NCI-H526 treated with DMSO at 0.1 percent for 48 hours (cell line): ENCODE results near the gene SPAG16.
"Not testable (repeated sequence)": the region's sequence is repeated elsewhere in the genome, so short reads cannot be mapped to it uniquely, and the experiment has no call there.

Source experiments
- DNase-seq: peaks from one replicate; lab custom pipeline; 2025; lab: John Stamatoyannopoulos, UW

SPAG16 gene

GRCh38 chr2:213274143-213274542 lies 10.1 kb upstream of the SPAG16 start:
- no peak for DNase-seq

DNA sequence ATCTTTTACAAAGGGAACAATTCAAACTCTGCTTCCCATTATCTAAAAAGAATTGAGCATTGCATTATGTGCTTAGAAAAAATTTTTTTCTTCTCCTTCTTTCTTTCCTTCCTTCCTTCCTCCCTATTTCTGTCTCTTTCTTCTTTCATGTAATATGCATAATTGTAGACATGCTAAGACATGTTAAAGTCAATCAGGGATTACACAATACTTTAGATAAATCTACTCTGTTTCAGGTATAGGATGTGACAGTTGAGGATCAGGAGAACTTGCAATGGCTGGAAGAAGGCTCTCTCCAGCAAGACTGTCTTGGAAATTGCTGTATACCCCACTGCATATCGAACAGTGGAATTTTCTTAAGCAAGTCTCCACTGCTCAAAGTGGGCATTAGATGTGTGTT lies 9.0 kb upstream of the SPAG16 start:
- no peak for DNase-seq

DNA sequence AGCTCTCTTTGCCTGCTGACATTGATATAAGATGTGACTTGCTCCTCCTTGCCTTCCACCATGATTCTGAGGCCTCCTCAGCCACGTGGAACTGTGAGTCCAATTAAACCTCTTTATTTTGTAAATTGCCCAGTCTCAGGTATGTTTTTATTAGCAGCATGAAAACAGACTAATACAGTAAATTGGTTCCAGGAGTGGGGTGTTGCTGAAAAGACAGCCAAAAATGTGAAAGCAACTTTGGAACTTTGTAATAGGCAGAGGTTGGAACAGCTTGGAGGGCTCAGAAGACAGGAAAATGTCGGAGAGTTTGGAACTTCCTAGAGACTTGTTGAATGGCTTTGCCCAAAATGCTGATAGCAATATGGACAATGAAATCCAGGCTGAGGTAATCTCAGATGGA lies 7.1 kb upstream of the SPAG16 start:
- not testable (repeated sequence) for DNase-seq

DNA sequence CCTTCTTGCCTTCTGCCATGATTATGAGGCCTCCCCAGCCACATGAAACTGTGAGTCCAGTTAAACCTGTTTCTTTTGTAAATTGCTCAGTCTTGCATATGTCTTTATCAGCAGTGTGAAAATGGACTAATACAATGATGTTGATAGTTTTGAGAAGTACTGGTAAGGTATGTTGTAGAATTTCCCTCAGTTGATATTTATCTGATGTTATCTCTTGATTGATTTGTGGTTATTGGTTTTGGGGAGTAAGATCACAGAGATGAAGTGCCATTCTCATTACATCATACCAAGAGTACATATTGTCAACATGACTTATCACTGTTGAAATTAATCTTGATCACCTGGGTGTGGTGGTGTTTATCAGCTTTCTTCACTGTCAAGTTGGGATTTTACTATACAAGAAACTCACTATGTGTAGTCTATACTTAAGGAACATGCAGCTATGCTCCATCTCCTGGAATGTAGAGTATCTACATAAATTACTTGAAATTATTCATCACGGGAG lies 5.1 kb upstream of the SPAG16 start:
- DNase-seq = no peak

DNA sequence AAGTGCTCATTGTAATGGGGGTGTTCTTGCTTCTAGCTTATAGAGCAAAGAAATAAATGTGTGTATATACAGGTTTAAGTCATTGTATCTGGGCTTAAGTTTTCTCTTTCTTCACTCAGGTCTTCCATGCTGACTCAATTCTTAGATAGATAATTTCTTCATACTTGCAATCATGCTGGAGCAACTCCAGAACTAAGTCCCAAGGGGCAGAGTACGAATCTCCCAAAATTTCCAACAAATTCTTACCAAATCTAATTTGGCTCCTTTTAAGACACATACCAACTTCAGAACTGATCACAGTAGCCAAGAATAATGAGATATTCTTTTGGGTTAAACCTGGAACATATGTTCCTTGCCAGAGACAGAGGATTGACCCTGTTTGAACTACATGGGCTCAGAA lies 4.3 kb upstream of the SPAG16 start:
- no peak for DNase-seq

GRCh38 chr2:213281156-213281555 lies 3.1 kb upstream of the SPAG16 start:
- DNase-seq = no peak

- DNase-seq = no peak
These were observed 1.1 kb downstream of the SPAG16 start for GRCh38 chr2:213285404-213285803.

GRCh38 chr2:213286161-213286560 lies 1.9 kb downstream of the SPAG16 start:
- no peak for DNase-seq

- DNase-seq = no peak
These were observed 4.8 kb downstream of the SPAG16 start for GRCh38 chr2:213288913-213289700.

GRCh38 chr2:213290501-213290900 lies 6.2 kb downstream of the SPAG16 start:
- no peak for DNase-seq

DNA sequence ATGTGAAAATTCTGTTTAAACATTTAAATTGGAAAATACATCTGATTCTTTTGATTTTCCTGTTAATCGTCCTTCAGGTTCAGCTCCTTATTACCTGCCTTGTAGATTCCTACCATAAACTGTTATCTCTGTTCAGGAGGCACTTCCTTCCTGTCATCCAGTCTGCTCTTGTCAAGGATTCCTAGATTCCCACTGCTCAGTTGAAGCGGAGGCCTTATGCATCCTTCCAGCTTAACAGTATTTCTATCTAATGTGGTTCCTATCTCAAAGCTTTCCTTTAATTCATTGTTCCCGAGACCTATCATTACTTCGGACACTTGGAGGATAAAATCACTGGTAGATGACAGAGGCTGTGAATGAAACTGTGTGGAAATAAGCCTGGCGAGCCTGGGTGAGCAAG lies 12.0 kb downstream of the SPAG16 start:
- no peak for DNase-seq

DNA sequence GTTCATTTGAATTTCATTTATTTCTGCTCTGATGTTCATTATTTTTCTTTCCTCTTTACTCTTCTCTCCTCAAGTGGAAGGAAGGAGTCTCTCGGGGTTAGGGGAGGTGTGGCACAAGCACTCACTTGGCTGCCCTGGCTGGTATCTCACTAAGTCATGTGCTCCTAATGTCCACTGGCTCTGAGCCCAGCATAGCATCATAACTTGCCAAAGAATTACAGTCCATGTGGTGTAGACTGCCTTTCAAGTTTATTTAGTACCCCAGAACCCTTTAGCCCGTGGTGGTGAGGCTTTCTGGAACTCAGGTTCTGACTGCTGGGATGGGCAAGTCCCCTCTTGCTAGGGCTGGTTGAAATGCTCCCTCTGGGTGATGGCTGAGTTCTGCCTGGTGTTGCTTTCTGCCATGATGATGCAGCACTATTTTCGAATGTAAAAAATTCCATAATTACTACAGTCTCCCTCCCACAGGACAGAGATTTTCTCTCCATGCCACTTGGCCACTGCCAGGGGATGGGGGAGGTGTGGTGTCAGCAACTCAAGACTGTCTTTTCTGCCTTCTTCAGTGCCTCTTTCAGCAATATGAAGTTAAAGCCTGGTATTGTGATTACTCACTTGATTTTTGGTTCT lies 22.2 kb downstream of the SPAG16 start:
- DNase-seq = no peak

DNA sequence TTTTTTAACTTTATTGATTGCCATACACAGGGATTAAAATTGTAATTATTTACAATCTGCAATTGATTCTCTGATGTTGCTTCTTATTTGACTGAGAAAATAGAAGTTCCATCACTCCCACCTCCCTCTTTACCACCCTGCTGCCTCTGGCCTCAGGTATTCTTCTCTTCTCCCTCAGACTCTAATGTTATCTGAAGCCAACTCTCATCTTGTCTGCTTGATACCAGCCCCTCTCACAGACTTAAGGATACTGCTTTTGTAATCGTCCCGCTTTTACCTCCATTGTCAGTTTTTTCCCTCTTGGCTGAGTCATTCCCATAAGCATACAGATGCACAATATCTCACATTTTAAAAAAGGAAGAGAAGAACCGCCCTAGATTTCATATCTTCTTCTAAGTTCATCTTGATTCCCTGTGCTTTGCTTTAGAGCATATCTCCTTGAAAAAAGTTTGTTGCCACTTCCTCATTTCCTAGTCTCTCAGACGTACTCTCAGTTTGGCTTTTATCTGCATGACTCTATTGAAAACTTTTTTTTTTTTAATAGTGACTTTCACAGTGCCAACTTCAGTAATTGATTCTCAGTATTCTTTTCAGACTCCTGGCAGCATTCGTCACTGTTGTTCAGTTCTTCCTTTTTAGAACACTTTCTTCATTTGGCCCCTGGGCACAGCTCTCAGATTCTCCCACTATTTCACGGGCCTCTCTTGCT lies 31.1 kb downstream of the SPAG16 start:
- DNase-seq = no peak

DNA sequence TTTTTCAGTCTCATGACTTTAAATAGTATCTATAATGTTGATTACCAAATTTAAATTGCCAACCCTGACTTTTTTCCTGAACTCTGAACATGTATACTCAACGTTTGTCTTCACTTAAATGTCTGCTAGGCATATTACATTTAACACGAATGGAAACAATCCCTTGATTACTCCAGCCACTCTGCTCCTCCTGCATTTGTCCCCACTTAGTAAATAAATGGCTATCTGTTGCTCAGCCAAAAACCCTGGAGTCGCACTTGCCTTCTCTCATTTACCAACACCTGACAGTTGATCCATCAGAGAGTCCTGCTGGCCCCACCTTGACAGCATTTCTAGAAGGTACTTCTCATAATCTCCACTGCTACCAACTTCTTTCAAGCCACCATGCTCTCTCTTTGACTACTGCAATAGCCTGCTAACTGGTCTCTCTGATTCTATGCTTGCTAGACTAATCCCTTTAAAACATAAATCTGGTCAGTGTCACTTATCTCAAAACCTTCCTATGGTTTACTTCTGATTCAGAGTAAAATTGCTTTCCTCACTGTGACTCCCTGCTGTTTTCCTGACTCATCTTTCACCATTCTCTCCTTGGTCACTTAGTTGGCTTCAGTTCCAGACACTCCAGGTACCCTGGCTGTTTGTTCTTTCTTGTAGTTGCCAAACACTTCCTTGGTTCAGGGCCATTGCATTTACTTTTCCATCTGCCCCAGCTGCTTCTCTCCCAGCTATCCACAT lies 31.9 kb downstream of the SPAG16 start:
- no peak for DNase-seq

- DNase-seq = no peak
These were observed 33.7 kb downstream of the SPAG16 start for GRCh38 chr2:213317929-213318328.

DNA sequence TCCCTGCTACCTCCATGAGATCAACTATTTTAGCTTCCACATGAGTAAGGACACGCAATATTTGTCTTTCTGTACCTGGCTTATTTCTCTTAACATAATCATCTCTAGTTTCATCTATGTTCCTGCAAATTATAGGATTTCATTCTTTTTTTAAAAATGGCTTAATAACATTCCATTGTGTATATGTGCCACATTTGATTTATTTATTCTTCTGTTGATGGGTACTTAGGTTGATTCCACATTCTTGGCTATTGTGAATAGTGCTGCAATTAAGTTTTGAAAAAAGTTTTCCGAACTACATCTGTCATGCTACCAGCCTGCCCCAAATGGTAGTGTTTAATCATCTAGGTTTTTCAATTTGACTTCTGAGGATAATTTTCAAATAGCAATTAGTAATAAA lies 36.3 kb downstream of the SPAG16 start:
- no peak for DNase-seq

GRCh38 chr2:213336253-213336770 lies 52.0 kb downstream of the SPAG16 start:
- no peak for DNase-seq

GRCh38 chr2:213353419-213353818 lies 69.2 kb downstream of the SPAG16 start:
- DNase-seq = no peak

- no peak for DNase-seq
These were observed 92.4 kb downstream of the SPAG16 start for GRCh38 chr2:213376644-213377043.

DNA sequence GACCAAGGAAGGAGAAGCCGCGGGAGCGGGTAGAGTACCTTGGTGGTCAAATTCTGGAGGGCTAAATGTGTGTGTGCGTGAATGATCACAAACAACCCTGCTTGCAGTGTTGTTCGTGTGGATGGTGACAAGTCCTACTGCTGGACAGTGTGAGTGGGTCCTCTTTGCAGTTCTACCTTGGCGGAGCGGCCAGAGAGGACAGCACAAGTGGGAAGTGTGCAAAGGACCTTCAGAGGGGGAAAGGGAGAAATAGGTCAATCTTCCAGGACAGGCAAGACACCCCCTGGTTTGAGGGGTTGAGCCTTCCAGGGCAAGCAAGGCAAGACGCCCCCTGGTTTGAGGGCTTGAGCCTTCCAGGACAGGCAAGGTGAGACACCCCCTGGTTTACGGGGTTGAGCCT lies 122.8 kb downstream of the SPAG16 start:
- DNase-seq = not testable (repeated sequence)

DNA sequence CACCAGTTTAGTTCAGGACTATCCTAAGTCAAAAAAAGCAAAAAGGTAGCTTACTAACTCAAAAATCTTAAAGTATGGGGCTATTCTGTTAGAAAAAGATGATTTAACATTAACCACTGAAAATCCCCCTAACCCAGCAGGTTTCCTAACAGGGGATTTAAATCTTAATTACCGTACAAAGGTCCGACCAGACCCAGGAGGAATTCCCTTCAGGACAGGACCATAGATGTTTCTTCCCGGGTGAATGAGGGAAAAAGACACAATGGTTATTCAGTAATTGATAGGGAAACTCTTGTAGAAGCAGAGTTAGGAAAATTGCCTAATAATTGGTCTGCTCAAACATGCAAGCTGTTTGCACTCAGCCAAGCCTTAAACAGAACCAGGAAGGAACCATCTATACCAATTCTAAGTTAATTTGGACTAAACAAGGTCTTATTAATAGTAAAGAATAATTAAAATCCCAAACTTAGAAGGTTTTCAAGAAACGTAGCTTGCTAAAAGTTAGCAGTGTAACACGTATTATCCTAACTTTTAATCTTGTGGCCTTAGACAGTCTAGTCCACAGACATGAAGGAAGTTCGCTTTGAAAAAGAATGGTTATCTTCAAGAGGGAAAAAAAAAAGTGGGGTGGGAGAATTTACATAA lies 124.3 kb downstream of the SPAG16 start:
- not testable (repeated sequence) for DNase-seq
